OCI-LY1 (cell line): Measurements from ENCODE around the gene PTPRM.

Source experiments
- CTCF ChIP-seq: fragments of 200-600 bp; sonication (generic), shearing (Covaris generic); IDR thresholded peaks from 2 replicates; pipeline ENCODE4 v1.5.1; 2017; ENCODE audit warnings: mild to moderate bottlenecking, antibody characterized with exemption, low read length, moderate library complexity, mixed read lengths
- EZH2 ChIP-seq: fragments of 200-600 bp; sonication (generic), shearing (Covaris generic); IDR thresholded peaks from 2 replicates; pipeline ENCODE4 v1.8.0; 2017; ENCODE audit warnings: borderline replicate concordance, mixed run types, mild to moderate bottlenecking, antibody characterized with exemption, low read length, moderate library complexity, mixed read lengths

GRCh38 chr18:7980656-7981055, 413.5 kb downstream of the PTPRM start:
- TF ChIP-seq CTCF (no peak), EZH2 (no peak)
